GM12878 (cell line): Measurements from ENCODE around the gene GNG3. TPM values are rescaled to one million over a fixed set of nuclear protein-coding genes. Genes with fewer than 3 reads are reported as not detected.

Experiments
- ATAC-seq: fragments of 200-7000 bp; cut with Tn5 transposase; 3 replicates; pipeline ENCODE4 v1.9.1; 2020; ENCODE audit warnings: mild to moderate bottlenecking, moderate library complexity
- BruUV-seq: library from RNA; stranded (reverse); fragments of 400-500 nt; replicated peaks from 2 replicates; lab custom pipeline; 2021; lab: Mats Ljungman, UMichigan
- CTCF ChIA-PET: fragments of 300-600 bp; sonication (Branson Sonifier 250); formaldehyde crosslinking; extraction: SDS; loops from one replicate; lab custom pipeline; 2021; ENCODE audit warnings: inconsistent platforms; lab: Yijun Ruan, JAX
- POLR2A ChIA-PET: fragments of 350-600 bp; formaldehyde crosslinking; extraction: SDS; loops from one replicate; lab custom pipeline; 2021; ENCODE audit warnings: inconsistent platforms; lab: Charles Lee
- RAD21 ChIA-PET: fragments of 300-600 bp; sonication (Branson Sonifier 250); formaldehyde crosslinking; loops from one replicate; lab custom pipeline; 2023; ENCODE audit warnings: antibody characterized with exemption; ENCODE audit not compliant: unreplicated experiment; lab: Charles Lee
- SMC1A ChIA-PET: fragments of 300-600 bp; sonication (Branson Sonifier 250); formaldehyde crosslinking; loops from one replicate; lab custom pipeline; 2023; ENCODE audit not compliant: unreplicated experiment, uncharacterized antibody; lab: Charles Lee
- DNase-seq: peaks from one replicate; pipeline ENCODE4 v3.0.0-alpha.2; 2011; ENCODE audit warnings: low read depth, low spot score
- FAIRE-seq: peaks from 3 replicates; lab custom pipeline; 2011; peaks lifted over from hg19 to GRCh38; lab: Jason Lieb, UNC
- H2AFZ ChIP-seq: 2 replicates; pipeline ENCODE4 v1.6.0; 2011; ENCODE audit warnings: low read depth, low read length, control low read depth; ENCODE audit not compliant: control insufficient read depth
- H3K27ac ChIP-seq: 2 replicates; pipeline ENCODE4 v1.5.1; 2011; ENCODE audit warnings: control low read depth; ENCODE audit not compliant: control insufficient read depth, insufficient read depth
- H3K27me3 ChIP-seq, 2 experiments: replicated peaks in 1 of 2; 2 replicates each; pipeline versions ENCODE4 v1.6.0 to v1.6.1; 2011; ENCODE audit warnings: low read length in 1 of 2; ENCODE audit not compliant: control insufficient read depth in 2 of 2, insufficient read depth in 2 of 2
- H3K36me3 ChIP-seq, 2 experiments: 2 replicates each; pipeline ENCODE4 v1.5.1; 2011; ENCODE audit warnings: low read length in 1 of 2; ENCODE audit not compliant: control insufficient read depth in 2 of 2, insufficient read depth in 2 of 2
- H3K4me1 ChIP-seq: 2 replicates; pipeline ENCODE4 v1.6.1; 2011; ENCODE audit warnings: mild to moderate bottlenecking, low read length, moderate library complexity, mixed read lengths; ENCODE audit not compliant: control insufficient read depth, insufficient read depth
- H3K4me2 ChIP-seq: 2 replicates; pipeline ENCODE4 v1.6.0; 2011; ENCODE audit warnings: control low read depth; ENCODE audit not compliant: control insufficient read depth, insufficient read depth
- H3K4me3 ChIP-seq: fragments of 200-600 bp; sonication (generic); 2 replicates; pipeline ENCODE4 v1.5.1; 2016
- H3K79me2 ChIP-seq: 2 replicates; pipeline ENCODE4 v1.6.0; 2011; ENCODE audit warnings: low read length; ENCODE audit not compliant: control insufficient read depth, insufficient read depth
- H3K9ac ChIP-seq: 2 replicates; pipeline ENCODE4 v1.8.0; 2011; ENCODE audit warnings: low read length, control low read depth, mixed read lengths; ENCODE audit not compliant: control insufficient read depth, insufficient read depth
- H3K9me3 ChIP-seq: replicated peaks from 3 replicates; pipeline ENCODE4 v1.5.1; 2011; ENCODE audit warnings: mild to moderate bottlenecking, low read length; ENCODE audit not compliant: control insufficient read depth, insufficient read depth
- H4K20me1 ChIP-seq: 2 replicates; pipeline ENCODE4 v1.6.0; 2011; ENCODE audit not compliant: control insufficient read depth, insufficient read depth
- ASH2L ChIP-seq: fragments of 300-600, 200-600 bp; sonication (generic); IDR thresholded peaks from 2 replicates; pipeline ENCODE4 v1.6.1; 2017; ENCODE audit warnings: low read depth, mild to moderate bottlenecking, borderline replicate concordance
- CBFB ChIP-seq: IDR thresholded peaks from 2 replicates; pipeline ENCODE4 v1.6.1; 2016; ENCODE audit warnings: antibody characterized with exemption, low read depth
- DPF2 ChIP-seq: fragments of 450-650 bp; IDR thresholded peaks from 2 replicates; pipeline ENCODE4 v1.6.1; 2017; ENCODE audit warnings: mild to moderate bottlenecking
- E2F4 ChIP-seq: IDR thresholded peaks from 2 replicates; pipeline ENCODE4 v1.6.1; 2012; ENCODE audit warnings: low read depth, low read length, improper control_type of control experiment
- EZH2 ChIP-seq: IDR thresholded peaks from 2 replicates; pipeline ENCODE4 v1.6.1; 2012; ENCODE audit warnings: low read depth, mild to moderate bottlenecking, control low read depth, inconsistent platforms, low read length, borderline replicate concordance; ENCODE audit not compliant: control insufficient read depth
- IKZF1 ChIP-seq: fragments of 450-650 bp; conservative IDR thresholded peaks from 2 replicates; pipeline ENCODE4 v1.6.1; 2017; ENCODE audit warnings: antibody characterized with exemption, mild to moderate bottlenecking
- IRF3 ChIP-seq: fragments of 450-650 bp; IDR thresholded peaks from 2 replicates; pipeline ENCODE4 v1.6.1; 2014; ENCODE audit warnings: mild to moderate bottlenecking
- MYB ChIP-seq: fragments of 150-350 bp; IDR thresholded peaks from 2 replicates; pipeline ENCODE4 v1.6.1; 2014; ENCODE audit warnings: mild to moderate bottlenecking, low read depth, low read length, borderline replicate concordance
- POU2F2 ChIP-seq: IDR thresholded peaks from 3 replicates; pipeline ENCODE4 v1.6.1; 2011; ENCODE audit warnings: low read depth, mild to moderate bottlenecking, low read length, borderline replicate concordance
- RFX5 ChIP-seq: IDR thresholded peaks from 2 replicates; pipeline ENCODE4 v1.6.1; 2011; ENCODE audit warnings: low read depth, low read length, improper control_type of control experiment
- SREBF1 ChIP-seq: IDR thresholded peaks from 2 replicates; pipeline ENCODE4 v1.6.1; 2012; ENCODE audit warnings: mild to moderate bottlenecking, low read length
- SRF ChIP-seq, 2 experiments: IDR thresholded peaks; 2 replicates each; pipeline ENCODE4 v1.6.1; 2011; ENCODE audit warnings: low read depth in 2 of 2, low read length in 2 of 2, mild to moderate bottlenecking in 1 of 2, moderate library complexity in 1 of 2
- ZNF384 ChIP-seq: IDR thresholded peaks from 2 replicates; pipeline ENCODE4 v1.6.1; 2012; ENCODE audit warnings: low read depth, mild to moderate bottlenecking, low read length, improper control_type of control experiment, borderline replicate concordance
- ZNF622 ChIP-seq: fragments of 450-650 bp; IDR thresholded peaks from 2 replicates; pipeline ENCODE4 v1.6.1; 2017; ENCODE audit warnings: mild to moderate bottlenecking, inconsistent platforms
- WGBS: methylation state at CpG from one replicate; pipeline ENCODE4 v1.1.6; 2016; ENCODE audit warnings: low lambda C conversion rate; ENCODE audit not compliant: insufficient replicate concordance, insufficient coverage; ENCODE audit errors: missing lambda C conversion rate; 5-methylcytosine and 5-hydroxymethylcytosine counted together
- in situ Hi-C: fragments of 300-500 bp; cut with MboI; formaldehyde crosslinking; loops from 9 replicates; pipeline ENCODE4 v1.14.3; 2018; ENCODE audit warnings: mixed read lengths
- intact Hi-C: fragments of 100-400 bp; cut with micrococcal nuclease; formaldehyde crosslinking; loops from one replicate; pipeline ENCODE4 v1.14.2; 2022; ENCODE audit not compliant: unreplicated experiment
- polyA plus RNA-seq, 11 experiments: library from polyadenylated mRNA; depleted of rRNA in 4 of 11; unstranded in 6 of 11; stranded (reverse) in 5 of 11; fragments of >200 nt; fragmentation: Nextera tagmentation in 4 of 11; fragmentation: Illumina TruSeq in 1 of 11; extraction: Ambion mirVana in 4 of 11; extraction: Trizol in 1 of 11; gene quantifications; 1 replicate in 1 of 11; 2 replicates in 10 of 11; pipeline versions ENCODE4 v1.2.1 to v1.2.3, GENCODE V29; 2011 to 2016; ENCODE audit warnings: inconsistent platforms in 2 of 11, missing spikeins in 2 of 11, low read depth in 1 of 11
- total RNA-seq, 4 experiments: library from RNA; depleted of rRNA in 3 of 4; stranded (reverse); fragments of >200 nt in 3 of 4; fragmentation: Illumina TruSeq in 1 of 4; extraction: Trizol in 1 of 4; gene quantifications; 2 replicates each; pipeline versions ENCODE4 v1.2.1 to v1.2.3, GENCODE V29; 2013 to 2021

GNG3 gene
- total and polyA plus RNA-seq, 10 of the 15 experiments (the other 5 are each of a cell fraction or from before 2014, with no cell fraction given): 0.27 to 0.83 (median 0.57) TPM; not detected in 5

DNA sequence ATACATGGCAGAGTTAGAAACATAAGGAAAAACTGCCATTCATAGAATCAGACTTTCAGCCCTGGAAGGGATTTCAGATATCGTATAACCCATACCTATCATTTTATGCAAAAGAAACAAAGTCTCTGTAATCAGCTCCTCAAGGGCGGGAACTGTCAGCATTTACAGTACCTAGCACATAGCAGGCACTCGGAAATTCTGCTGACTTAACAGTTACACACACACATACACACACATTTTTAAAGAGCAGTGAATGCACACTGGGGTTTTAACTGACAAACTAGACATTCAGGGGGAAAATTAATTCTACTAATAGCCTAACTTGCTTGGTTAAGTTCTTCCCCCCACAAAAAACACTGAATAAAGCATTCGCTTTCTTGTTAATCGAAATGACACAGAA lies 8.7 kb downstream of the GNG3 start:
- over 99% methylated on average over 5 of the region's 5 CpGs for WGBS
- ChIA-PET CTCF (interaction anchor here (1.0 to 1.5 kb wide), 3 partner anchors 8 to 35 kb away, joined by 3 to 7 read pairs (median 3); no protein-coding TSS in a partner anchor), RAD21 (no interaction called here), SMC1A (interaction anchor here (0.7 kb wide), 1 partner anchor 8 kb away, joined by 3 read pairs; no protein-coding TSS in a partner anchor), POLR2A (interaction anchor here (0.5 to 5.5 kb wide), 4 partner anchors 10 to 53 kb away, joined by 3 to 40 read pairs (median 4); partner anchors contain the start of genes HNRNPUL2, POLR2G and TTC9C)
- Histone ChIP-seq H3K4me1 (peaks cover 13% of the 10 kb centered on the region), H3K36me3 (peaks cover 29 to 59% of the 10 kb centered on the region in 2 experiments), H3K27ac (no peak overlapping the region), H4K20me1 (no peaks in the 10 kb centered on the region; the same call in 1 of the 2 replicates), H3K4me2 (no peak overlapping the region), H3K79me2 (peaks cover 5% of the 10 kb centered on the region), H3K27me3 (no peaks in the 10 kb centered on the region), H3K9me3 (no peaks in the 10 kb centered on the region), H3K4me3 (no peak overlapping the region), H3K9ac (no peak overlapping the region), H2AFZ (no peak overlapping the region)
- BruUV-seq: no TSS peak
- ATAC-seq (no peak), FAIRE-seq (no peak), DNase-seq (no peak)
- in situ Hi-C loops: no loop called here
- TF ChIP-seq POU2F2 (no peak), IKZF1 (no peak), DPF2 (no peak), IRF3 (no peak), ZNF384 (no peak), ASH2L (no peak), ZNF622 (no peak), SRF (IDR thresholded peaks at IDR 0.05; ENCODE audit: low read depth in 2 of 2, low read length in 2 of 2) (no peak), EZH2 (no peak), MYB (no peak), CBFB (no peak), E2F4 (no peak), SREBF1 (no peak), RFX5 (no peak)
- intact Hi-C loops: no loop called here
